GM18507 (cell line): Measurements from ENCODE around the gene CKAP4.
"Not testable (repeated sequence)": the region's sequence is repeated elsewhere in the genome, so short reads cannot be mapped to it uniquely, and the experiment has no call there.

Source experiments
- DNase-seq: peaks from one replicate; pipeline ENCODE4 v3.0.0; 2011; ENCODE audit warnings: low read depth; ENCODE audit not compliant: insufficient read length; ENCODE audit errors: extremely low spot score
- FAIRE-seq: peaks from 2 replicates; lab custom pipeline; 2011; peaks lifted over from hg19 to GRCh38; lab: Jason Lieb, UNC

The CKAP4 gene, protein sequence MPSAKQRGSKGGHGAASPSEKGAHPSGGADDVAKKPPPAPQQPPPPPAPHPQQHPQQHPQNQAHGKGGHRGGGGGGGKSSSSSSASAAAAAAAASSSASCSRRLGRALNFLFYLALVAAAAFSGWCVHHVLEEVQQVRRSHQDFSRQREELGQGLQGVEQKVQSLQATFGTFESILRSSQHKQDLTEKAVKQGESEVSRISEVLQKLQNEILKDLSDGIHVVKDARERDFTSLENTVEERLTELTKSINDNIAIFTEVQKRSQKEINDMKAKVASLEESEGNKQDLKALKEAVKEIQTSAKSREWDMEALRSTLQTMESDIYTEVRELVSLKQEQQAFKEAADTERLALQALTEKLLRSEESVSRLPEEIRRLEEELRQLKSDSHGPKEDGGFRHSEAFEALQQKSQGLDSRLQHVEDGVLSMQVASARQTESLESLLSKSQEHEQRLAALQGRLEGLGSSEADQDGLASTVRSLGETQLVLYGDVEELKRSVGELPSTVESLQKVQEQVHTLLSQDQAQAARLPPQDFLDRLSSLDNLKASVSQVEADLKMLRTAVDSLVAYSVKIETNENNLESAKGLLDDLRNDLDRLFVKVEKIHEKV

DNA sequence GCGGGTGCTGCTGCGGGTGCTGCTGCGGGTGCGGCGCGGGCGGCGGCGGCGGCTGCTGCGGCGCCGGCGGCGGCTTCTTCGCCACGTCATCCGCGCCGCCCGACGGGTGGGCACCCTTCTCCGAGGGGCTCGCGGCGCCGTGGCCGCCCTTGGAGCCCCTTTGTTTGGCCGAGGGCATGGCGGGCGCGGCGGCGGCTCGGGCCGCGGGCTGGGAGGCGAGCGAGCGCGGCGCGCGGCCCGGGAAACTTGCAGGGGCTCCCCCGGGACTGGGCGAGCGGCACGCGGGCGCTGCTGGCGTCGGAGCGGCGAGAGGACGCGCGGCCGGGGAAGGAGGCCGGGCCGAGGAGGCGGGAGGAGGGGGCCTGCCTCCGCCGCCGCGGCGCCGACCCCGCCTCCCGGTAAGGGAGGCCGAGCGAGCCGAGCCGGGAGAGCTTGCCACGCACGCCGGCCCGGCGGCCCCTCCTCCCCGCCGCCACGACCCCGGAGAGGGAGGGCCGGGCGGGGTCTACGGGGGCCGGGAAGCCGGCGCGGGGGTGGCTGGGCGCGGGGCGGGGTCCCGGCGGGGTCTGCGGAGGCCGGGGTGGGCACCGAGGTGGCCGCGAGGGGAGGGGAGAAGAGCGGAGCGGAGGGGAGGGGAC is at the start of gene CKAP4:
Gene CKAP4, minus strand, starts transcription at position 347 of the 638 bp plus-strand sequence. Its CDS starts 169 bp downstream, at position 178.
- FAIRE-seq: no peak

DNA sequence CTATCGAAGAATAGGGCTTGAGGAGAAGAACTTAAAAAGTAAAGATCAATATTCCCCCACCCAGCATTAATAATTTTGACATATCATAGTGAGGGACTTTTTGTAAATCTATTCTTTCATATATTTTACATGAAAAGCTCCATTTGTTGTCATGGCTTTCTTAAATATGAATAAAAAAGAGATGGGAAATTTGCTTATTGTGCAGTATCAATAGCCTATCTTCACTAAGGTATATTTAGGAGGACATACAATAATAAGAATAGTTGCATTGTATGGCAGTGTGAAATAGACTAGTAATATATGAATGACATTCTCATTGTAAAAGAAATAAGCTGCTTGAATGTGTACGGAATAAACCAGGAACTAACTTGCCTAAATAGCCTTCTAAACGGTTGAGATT is 49.3 kb upstream of the CKAP4 start:
- DNase-seq (no peak), FAIRE-seq (no peak)

More for the DNA sequence above, at the start of gene CKAP4:
- DNase-seq: no peak

DNA sequence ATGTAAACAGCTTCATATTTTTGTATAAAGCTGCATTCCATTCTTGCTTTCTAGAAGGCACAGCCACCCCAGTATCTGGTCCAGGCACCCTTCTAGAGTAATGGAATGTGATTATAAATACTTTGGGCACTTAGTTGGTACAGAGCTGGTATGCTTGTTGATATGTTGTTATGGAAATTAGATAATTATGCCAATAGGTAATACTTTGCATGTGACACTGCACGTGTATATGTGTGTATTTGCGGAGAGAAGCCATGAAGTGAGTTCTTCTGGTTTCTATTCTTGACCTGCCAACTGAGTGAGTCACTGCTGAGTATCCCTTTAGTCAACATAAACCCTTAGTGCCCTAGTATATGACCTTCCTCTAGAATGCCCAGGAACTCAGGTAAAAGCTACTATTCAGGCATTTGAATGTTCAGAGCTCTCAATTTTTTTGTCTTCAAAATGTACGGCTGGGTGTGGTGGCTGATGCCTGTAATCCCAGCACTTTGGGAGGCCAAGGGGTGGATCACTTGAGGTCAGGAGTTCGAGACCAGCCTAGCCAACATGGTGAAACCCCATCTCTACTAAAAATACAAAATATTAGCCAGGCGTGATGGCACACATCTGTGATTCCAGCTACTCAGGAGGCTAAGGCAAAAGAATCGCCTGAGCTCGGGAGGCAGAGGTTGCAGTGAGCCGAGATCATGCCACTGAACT is 48.5 kb upstream of the CKAP4 start:
- no peak for FAIRE-seq
- DNase-seq: no peak

DNA sequence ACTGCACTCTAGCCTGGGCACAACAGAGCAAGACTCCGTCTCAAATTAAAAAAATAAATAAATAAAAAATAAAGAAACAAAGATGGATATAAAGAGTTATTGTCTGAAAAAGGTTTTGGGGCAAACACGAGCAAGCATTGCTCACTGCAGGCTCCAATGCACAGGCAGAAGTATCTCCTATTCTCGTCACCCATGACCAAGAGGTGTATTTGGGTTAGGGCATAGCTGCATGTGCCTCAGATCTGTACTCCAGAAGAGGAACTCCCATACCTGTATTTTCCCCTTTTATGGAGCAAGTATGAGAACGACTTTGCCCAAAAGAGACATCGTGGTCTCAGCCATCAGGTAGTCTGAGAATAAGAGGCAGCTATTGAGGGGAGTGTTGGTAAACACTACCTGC is 44.5 kb upstream of the CKAP4 start:
- no peak for FAIRE-seq
- DNase-seq: no peak

DNA sequence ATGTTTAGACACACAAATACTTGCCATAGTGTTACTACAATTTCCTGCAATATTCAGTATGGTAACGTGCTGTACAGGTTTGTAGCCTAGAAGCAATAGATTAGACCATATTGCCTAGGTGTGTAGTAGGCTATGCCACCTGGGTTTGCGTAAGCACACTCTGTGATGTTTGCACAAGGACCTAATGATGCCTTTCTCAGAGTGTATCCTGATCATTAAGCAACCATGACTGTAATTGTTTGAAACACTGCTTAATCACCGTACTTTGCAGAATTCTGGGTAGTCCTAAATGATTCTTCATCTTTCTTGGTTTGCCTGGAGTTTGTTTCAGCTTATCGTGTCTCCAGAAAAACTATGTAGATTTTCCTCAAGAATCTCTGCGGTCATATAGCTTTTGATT is 43.5 kb upstream of the CKAP4 start:
- FAIRE-seq: no peak
- DNase-seq: no peak

DNA sequence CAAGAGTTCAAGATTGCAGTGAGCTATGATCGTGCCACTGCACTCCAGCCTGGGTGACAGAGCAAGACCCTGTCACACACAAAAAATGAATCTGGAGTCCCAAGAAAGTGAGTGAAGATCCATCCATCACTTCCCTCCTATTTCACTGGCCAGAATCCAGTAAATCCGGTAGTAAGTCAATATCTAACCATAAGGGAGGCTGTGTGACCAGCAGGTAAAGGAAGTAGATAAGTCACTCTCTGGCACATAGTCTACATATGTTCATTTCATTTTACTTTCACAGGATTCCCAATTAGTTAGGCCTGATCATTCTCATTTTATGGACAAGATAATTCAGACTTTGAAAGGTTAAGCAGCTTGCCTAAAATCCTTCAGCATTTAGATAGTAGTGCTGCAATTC is 42.8 kb upstream of the CKAP4 start:
- no peak for DNase-seq
- no peak for FAIRE-seq

DNA sequence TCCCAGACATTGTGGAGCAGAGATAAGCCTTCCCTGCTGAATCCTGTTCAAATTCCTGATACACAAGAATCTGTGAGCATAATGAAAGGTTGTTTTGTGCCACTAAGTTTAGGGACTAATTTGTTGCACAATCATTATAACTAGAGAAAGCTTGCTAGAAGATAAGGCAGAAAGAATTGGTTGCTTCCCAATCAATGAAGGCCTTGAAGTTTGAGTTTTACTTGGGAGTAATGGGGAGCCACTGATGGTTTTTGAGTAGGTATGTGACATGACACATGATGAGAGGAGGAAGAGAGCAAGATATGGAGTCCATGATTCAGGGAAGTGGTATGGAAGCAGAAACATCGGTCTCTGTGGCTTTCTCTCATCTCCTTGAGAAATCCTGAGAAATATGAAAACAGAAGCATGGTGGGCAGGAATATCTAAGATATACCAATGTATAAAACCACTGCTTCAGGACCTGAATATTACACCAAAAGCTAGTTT is 41.4 kb upstream of the CKAP4 start:
- no peak for FAIRE-seq
- DNase-seq: no peak

DNA sequence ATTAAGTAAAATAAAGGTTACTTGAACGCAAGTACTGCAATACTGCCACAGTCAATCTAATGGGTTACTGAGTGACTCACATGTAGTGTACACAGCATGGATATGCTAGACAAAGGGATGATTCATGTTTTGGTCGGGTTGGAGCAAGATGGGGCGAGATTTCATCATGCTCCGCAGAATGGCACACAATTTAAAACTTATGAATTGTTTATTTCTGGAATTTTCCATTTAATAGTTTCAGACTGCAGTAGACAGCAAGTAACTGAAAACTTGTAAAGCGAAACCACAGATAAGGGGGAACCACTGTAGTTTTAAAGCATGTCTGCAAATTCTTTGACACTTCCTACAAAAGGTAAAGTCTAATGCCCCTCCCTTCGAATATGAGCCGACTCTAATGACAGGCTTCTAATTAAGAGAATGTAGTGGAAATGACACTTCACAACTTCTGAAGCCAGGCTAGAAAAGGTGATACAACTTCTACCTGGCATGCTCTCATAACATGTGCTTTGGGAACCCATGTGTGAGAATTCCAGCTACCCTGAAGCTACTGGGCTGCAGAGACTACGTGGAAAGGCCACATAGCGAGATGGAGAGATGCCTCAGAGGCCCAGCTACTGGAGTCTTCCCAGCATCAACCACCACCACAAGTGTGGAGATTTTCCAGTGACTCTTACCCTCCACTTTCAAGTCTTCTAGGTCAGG is 40.8 kb upstream of the CKAP4 start:
- FAIRE-seq (no peak), DNase-seq (no peak)

DNA sequence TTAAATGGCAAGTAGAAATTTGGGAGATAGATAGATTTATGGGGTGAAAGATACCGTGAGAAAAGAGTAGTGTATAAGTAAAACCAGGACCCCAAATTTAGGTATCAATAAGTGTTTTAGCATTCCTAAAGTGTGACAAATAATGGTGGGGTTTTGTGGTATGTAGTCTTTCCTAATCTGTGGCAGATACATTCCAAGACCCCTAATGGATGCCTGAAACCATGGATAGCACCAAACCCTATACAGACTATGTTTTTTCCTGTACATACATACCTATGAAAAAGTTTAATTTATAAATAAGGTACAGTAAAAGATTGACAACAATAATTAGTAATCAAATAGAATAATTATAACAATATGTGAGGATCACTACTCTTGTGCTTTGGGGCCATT is 40.3 kb upstream of the CKAP4 start:
- FAIRE-seq (no peak), DNase-seq (no peak)

DNA sequence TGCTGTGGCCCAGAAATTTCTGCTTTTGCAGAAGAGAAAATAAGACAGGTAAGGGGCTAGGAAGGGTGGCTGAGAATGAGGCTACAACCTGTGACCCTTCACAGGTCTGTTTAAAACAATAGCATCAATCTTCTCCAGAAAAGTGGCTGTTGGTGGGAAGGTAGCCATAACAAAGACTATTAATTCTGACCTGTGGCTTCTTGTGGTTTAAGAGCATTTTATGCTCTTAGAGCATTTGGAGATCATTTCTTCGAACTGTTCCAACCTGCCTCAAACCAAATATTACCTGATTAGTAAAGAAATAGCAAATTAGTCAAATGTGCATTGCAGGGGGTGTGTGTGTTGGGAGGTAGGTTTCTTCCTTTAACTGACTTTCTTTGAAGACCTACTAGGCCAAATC is 39.5 kb upstream of the CKAP4 start:
- DNase-seq: no peak
- FAIRE-seq: no peak

DNA sequence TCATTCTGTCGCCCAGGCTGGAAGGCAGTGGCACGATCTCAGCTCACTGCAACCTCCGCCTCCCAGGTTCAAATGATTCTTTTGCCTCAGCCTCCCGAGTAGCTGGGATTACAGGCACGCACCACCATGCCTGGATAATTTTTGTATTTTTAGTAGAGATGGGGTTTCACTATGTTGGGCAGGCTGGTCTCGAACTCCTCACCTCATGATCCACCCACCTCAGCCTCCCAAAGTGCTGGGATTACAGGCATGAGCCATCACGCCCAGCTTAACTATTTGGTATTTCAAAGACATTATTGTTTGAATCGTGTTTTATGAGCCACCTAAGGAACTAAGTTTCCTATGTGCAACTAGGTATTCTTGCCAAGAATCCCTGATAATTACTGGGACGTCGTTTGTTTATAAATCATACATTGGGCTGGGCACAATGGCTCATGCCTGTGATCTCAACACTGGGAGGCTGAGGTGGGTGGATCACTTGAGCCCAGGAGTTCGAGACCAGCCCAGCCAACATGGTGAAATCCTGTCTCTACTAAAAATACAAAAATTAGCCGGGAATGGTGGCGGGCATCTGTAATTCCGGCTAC is 38.8 kb upstream of the CKAP4 start:
- not testable (repeated sequence) for DNase-seq, FAIRE-seq

DNA sequence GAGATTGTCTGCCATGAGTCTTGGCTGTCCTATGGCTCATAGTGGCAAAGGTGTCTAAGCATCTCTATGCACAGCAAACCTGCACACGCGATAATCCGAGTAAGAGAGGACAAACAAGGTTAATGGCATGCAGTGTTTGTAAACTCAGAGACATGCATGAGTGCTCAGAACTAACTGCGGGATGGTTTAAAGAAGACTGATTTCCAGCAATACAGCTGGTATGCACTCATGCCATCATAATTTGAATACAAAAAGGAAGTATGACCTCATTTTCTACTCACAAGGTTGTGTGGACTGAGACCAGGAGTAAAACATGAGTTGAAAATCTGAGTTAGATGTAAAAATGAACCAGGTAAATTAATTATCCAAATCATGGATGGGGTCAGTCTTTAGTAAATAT is 38.2 kb upstream of the CKAP4 start:
- FAIRE-seq (no peak), DNase-seq (no peak)

DNA sequence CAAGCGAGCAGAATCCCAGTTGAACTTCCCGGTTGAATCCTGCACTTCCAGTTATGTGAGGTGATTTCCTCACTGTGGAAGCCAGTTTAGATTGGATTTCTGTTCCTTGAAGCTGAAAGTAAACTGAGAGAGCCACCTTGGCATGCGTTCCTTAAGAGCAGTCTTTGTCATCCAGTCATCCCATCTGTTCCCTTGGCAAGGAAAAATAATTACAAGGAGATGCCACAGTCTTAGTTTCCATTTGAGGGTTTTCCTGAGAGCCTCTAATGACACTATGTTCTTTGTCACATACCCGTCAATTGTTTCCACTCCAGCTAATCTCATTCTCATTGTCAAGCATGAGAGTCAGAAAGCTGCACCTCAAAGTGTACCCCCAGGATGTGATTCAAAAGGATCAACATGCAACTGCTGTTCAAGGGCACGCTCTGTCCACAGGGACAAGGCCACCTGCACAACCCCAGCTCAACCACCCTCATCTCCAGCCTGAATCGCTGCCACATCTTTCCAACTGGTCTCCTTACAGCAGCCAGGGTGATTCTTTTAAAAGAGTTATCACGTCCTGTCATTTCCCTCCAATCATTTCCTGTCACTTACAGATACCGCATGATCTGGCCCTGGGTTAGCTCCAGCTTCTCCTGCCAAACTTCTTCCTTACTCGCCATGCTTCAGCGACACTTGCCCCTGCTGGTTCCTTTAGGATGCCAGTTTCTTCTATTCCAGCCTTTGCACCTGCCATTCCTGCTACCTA is 36.7 kb upstream of the CKAP4 start:
- FAIRE-seq (no peak), DNase-seq (no peak)

DNA sequence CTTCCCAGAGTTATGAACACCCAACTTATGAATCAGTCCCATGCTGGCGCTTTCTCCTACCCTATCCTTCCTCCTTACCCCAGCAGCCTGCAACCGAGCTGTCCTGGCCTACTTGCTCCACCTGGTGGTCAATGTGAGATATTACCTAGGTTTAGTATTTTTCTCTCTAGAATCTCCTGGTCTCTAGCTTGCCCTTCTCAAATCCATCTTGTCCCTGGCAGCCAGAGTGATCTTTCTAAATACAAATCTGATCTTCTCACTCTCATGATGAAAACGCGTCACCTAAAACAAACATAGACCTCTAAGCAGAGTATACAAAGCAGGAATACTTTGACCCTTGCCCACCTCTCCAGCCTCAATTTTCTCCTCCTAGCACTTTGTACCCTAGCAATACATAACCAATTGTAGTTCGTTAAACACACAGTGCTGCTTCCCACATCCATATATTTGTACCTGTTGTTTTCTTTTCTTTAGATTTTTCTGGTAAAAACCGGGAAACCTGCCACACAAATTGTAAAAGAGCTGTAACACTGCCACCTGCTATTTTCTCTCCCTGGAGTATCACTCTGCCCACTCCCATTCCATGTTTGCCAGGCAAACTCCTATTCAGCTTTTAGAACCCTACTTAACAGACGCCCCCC is 34.8 kb upstream of the CKAP4 start:
- peak; percentile 75 for FAIRE-seq
- no peak for DNase-seq

DNA sequence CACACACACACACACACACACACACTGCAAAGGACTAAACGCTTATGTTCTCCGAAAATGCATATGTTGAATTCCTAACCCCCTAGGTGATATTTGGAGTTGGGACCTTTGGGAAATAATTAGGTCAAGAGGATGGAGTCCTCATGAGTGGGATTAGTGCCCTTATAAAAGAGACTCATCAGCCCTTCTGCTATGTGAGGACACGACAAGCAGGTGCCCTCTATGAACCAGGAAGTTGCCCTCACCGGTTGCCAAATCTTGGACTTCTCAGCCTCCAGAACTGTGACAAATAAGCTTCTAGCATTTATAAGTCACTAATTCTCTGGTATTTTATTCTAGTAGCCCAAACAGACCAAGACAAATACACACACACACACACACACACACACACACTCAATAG is 34.0 kb upstream of the CKAP4 start:
- no peak for FAIRE-seq
- DNase-seq: no peak

DNA sequence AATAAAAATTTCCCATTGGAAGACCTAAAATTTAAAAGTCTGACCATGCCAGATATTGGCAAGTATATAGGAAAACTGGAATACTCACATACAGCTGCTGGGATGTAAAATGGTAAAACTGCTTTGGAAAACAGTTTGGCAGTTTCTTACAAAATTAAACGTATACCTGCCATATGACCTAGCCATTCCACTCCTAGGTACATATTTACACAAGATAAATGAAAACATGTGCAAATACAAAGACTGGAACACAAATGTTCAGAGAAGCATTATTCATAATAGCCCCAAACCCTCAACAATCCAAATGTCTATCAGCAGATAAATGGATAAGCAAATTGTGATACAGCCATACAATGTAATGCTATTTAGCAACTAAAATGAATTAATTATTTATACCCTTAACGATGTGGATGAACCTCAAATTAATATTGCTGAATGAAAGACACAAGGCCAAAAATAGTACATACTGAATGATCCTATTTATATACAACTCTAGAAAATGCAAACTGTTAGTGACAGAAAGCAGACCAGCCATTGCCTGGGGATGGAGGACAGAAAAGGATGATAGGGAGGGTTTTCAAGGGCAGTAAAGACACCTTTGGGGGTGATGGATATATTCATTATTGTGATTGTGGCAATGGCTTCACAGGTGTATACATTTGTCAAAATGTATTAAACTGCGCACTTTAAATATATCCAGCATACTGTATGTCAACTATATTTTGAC is 33.4 kb upstream of the CKAP4 start:
- no peak for DNase-seq
- FAIRE-seq: no peak

DNA sequence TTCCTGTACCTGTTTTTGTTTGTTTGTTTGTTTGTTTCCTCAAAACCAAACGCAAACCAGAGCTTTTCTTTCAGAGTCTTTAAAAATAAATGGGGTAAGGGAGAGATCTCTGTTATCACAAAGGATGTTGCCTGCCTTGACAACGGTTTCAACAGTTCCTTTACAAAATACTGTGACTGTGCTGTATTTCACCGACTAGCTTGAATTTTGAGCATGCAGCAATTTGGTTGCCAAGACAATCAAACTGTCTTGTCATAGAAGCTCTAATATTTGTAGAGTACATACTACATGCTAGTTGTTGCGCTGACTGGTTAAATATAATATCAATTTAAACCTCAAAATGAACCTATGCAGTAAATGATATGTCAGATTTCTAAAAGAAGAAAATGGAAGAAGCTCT is 32.3 kb upstream of the CKAP4 start:
- no peak for FAIRE-seq
- DNase-seq: no peak
